Caco-2 (cell line): ENCODE measurements around the gene PRXL2A. TPM values are rescaled to one million over a fixed set of nuclear protein-coding genes. Genes with fewer than 3 reads are reported as not detected.

Source experiments
- BruUV-seq: library from RNA; stranded (reverse); fragments of 400-500 nt; replicated peaks from 2 replicates; lab custom pipeline; 2021; lab: Mats Ljungman, UMichigan
- CTCF ChIA-PET: fragments of 300-600 bp; sonication (Branson Sonifier 250); formaldehyde crosslinking; loops from one replicate; lab custom pipeline; 2022; ENCODE audit warnings: antibody characterized with exemption; lab: Charles Lee
- POLR2A ChIA-PET: fragments of 300-600 bp; sonication (Branson Sonifier 250); formaldehyde crosslinking; loops from one replicate; lab custom pipeline; 2022; ENCODE audit warnings: antibody characterized with exemption; lab: Charles Lee
- DNase-seq, 2 experiments: peaks; one replicate each; pipeline versions ENCODE4 v3.0.0 to v3.0.0-alpha.2; 2020 to 2022
- H3K27me3 ChIP-seq: replicated peaks from 2 replicates; pipeline ENCODE4 v1.6.0; 2011; ENCODE audit warnings: low read length; ENCODE audit not compliant: control insufficient read depth, insufficient read depth
- H3K36me3 ChIP-seq: 2 replicates; pipeline ENCODE4 v1.5.1; 2011; ENCODE audit warnings: low read length; ENCODE audit not compliant: control insufficient read depth, insufficient read depth
- H3K4me1 ChIP-seq: fragments of 250-450 bp; sonication (Bioruptor Pico); 2 replicates; pipeline ENCODE4 v1.5.1; 2020; ENCODE audit warnings: mild to moderate bottlenecking
- H3K4me3 ChIP-seq: 2 replicates; pipeline ENCODE4 v1.5.1; 2011; ENCODE audit warnings: low read depth, mild to moderate bottlenecking, control low read depth, low read length
- H3K9me3 ChIP-seq: fragments of 250-450 bp; sonication (Bioruptor Pico); 2 replicates; pipeline ENCODE4 v1.5.1; 2020; ENCODE audit warnings: mild to moderate bottlenecking, moderate library complexity
- H3K27ac Mint-ChIP-seq: one replicate; pipeline ENCODE4 v1.8.0; 2022; ENCODE audit warnings: mixed read lengths; ENCODE audit not compliant: unreplicated experiment
- H3K27me3 Mint-ChIP-seq: one replicate; pipeline ENCODE4 v1.8.0; 2022; ENCODE audit warnings: mixed read lengths; ENCODE audit not compliant: insufficient read depth, unreplicated experiment
- H3K36me3 Mint-ChIP-seq: one replicate; pipeline ENCODE4 v1.8.0; 2022; ENCODE audit warnings: mild to moderate bottlenecking, mixed read lengths; ENCODE audit not compliant: insufficient read depth, unreplicated experiment
- H3K4me1 Mint-ChIP-seq: one replicate; pipeline ENCODE4 v1.8.0; 2022; ENCODE audit warnings: low read depth, mixed read lengths; ENCODE audit not compliant: unreplicated experiment
- H3K4me3 Mint-ChIP-seq: one replicate; pipeline ENCODE4 v1.8.0; 2022; ENCODE audit warnings: mild to moderate bottlenecking, moderate library complexity, mixed read lengths; ENCODE audit not compliant: unreplicated experiment
- H3K9me3 Mint-ChIP-seq: one replicate; pipeline ENCODE4 v1.8.0; 2022; ENCODE audit warnings: mixed read lengths; ENCODE audit not compliant: unreplicated experiment
- CTCF ChIP-seq, 2 experiments: fragments of 200-600 bp in 1 of 2; IDR thresholded peaks; 1 replicate in 1 of 2; 2 replicates in 1 of 2; pipeline versions ENCODE4 v1.5.1 to v1.8.0; 2011 to 2022; ENCODE audit warnings: antibody characterized with exemption in 1 of 2, control low read depth in 1 of 2, inconsistent platforms in 1 of 2, low read depth in 1 of 2, low read length in 1 of 2, mild to moderate bottlenecking in 1 of 2, moderate library complexity in 1 of 2; ENCODE audit not compliant: insufficient read depth in 1 of 2, severe bottlenecking in 1 of 2, unreplicated experiment in 1 of 2
- intact Hi-C: fragments of 100-400 bp; cut with micrococcal nuclease; formaldehyde crosslinking; loops from one replicate; pipeline ENCODE4 v1.10.0; 2022; ENCODE audit not compliant: unreplicated experiment
- total RNA-seq: library from RNA; stranded (reverse); gene quantifications from 2 replicates; pipeline ENCODE4 v1.2.3, GENCODE V29; 2022

Gene PRXL2A
- total RNA-seq, 1 experiment from 2014 or later = 88.6 TPM

GRCh38 chr10:80444646-80445319 is 36.4 kb downstream of the PRXL2A start:
- peak; percentile 63 to 77 for DNase-seq
- H3K9me3 ChIP-seq = no peaks in the 10 kb centered on the region
- intact Hi-C loops = loop anchor here (1.0 to 5.0 kb wide), 7 partner anchors 61 to 480 kb away; no protein-coding TSS in a partner anchor
- peak; percentile 82 to 91 for TF ChIP-seq CTCF (IDR thresholded peaks at IDR 0.05; ENCODE audit: insufficient read depth in 1 of 2, low read depth in 1 of 2, low read length in 1 of 2, severe bottlenecking in 1 of 2, unreplicated experiment in 1 of 2)
- H3K27ac Mint-ChIP-seq = no peak overlapping the region
- H3K27me3 ChIP-seq = no peaks in the 10 kb centered on the region
- no peak overlapping the region for H3K4me3 Mint-ChIP-seq
- peaks cover 51% of the 10 kb centered on the region for H3K4me1 Mint-ChIP-seq
- CTCF ChIA-PET = interaction anchor here (0.6 to 2.9 kb wide), 23 partner anchors 8 to 501 kb away, joined by 3 to 60 read pairs (median 5); no protein-coding TSS in a partner anchor
- H3K36me3 ChIP-seq = no peaks in the 10 kb centered on the region
- peaks cover 57% of the 10 kb centered on the region for H3K4me1 ChIP-seq
- H3K4me3 ChIP-seq = no peak overlapping the region
- no TSS peak for BruUV-seq
- POLR2A ChIA-PET = interaction anchor here (0.6 to 1.4 kb wide), 3 partner anchors 60 to 90 kb away, joined by 3 to 8 read pairs (median 6); no protein-coding TSS in a partner anchor
- H3K9me3 Mint-ChIP-seq = no peaks in the 10 kb centered on the region
- peaks cover 5% of the 10 kb centered on the region for H3K36me3 Mint-ChIP-seq
- H3K27me3 Mint-ChIP-seq = no peaks in the 10 kb centered on the region

GRCh38 chr10:80447436-80448190 is 39.3 kb downstream of the PRXL2A start:
- H3K4me1 ChIP-seq = peaks cover 71% of the 10 kb centered on the region

More at GRCh38 chr10:80447436-80448190, 39.3 kb downstream of the PRXL2A start:
- intact Hi-C loops = no loop called here
- no peaks in the 10 kb centered on the region for H3K9me3 Mint-ChIP-seq
- ChIA-PET CTCF (interaction anchor here (0.7 to 4.6 kb wide), 2 partner anchors 58 to 76 kb away, joined by 4 to 41 read pairs; no protein-coding TSS in a partner anchor), POLR2A (no interaction called here)
- no peaks in the 10 kb centered on the region for H3K27me3 Mint-ChIP-seq
- TF ChIP-seq CTCF (IDR thresholded peaks at IDR 0.05; ENCODE audit: insufficient read depth in 1 of 2, low read depth in 1 of 2, low read length in 1 of 2, severe bottlenecking in 1 of 2, unreplicated experiment in 1 of 2) = no peak
- DNase-seq = no peak
- Histone ChIP-seq H3K4me3 (no peak overlapping the region), H3K36me3 (no peaks in the 10 kb centered on the region), H3K27me3 (no peaks in the 10 kb centered on the region), H3K9me3 (no peaks in the 10 kb centered on the region)
- H3K4me3 Mint-ChIP-seq = no peak overlapping the region
- H3K4me1 Mint-ChIP-seq = peaks cover 51% of the 10 kb centered on the region
- peak overlapping the region; percentile 55 for H3K27ac Mint-ChIP-seq
- peaks cover 5% of the 10 kb centered on the region for H3K36me3 Mint-ChIP-seq
- BruUV-seq = no TSS peak
